HepG2 (cell line): ENCODE results near the gene POLE3. TPM values are rescaled to one million over a fixed set of nuclear protein-coding genes. Genes with fewer than 3 reads are reported as not detected.

ENCODE experiments used
- ARNT2 ChIP-seq: sonication (generic); formaldehyde crosslinking; IDR thresholded peaks from 2 replicates; pipeline ENCODE4 v1.8.0; 2022; ENCODE audit warnings: mild to moderate bottlenecking, low read depth, missing genetic modification reagents, moderate library complexity
- ATRX ChIP-seq: sonication (generic); formaldehyde crosslinking; IDR thresholded peaks from 2 replicates; pipeline ENCODE4 v1.4.0; 2020; ENCODE audit warnings: missing genetic modification reagents, borderline replicate concordance
- HOXA3 ChIP-seq: sonication (generic); formaldehyde crosslinking; IDR thresholded peaks from 2 replicates; pipeline ENCODE4 v1.5.0; 2020; ENCODE audit warnings: missing genetic modification reagents
- KMT2A ChIP-seq: sonication (generic); formaldehyde crosslinking; IDR thresholded peaks from 2 replicates; pipeline ENCODE4 v1.4.0; 2020; ENCODE audit warnings: missing genetic modification reagents
- NR2F1 ChIP-seq, 2 experiments: fragments of 450-650 bp in 1 of 2; formaldehyde crosslinking in 1 of 2; IDR thresholded peaks; 2 replicates each; pipeline versions ENCODE4 v1.5.0 to v1.6.1; 2016 to 2020; ENCODE audit warnings: mild to moderate bottlenecking in 1 of 2, missing compliant biosample characterization in 1 of 2, missing genetic modification reagents in 1 of 2, moderate library complexity in 1 of 2
- PAXIP1 ChIP-seq: sonication (generic); formaldehyde crosslinking; conservative IDR thresholded peaks from 2 replicates; pipeline ENCODE4 v1.4.0; 2020; ENCODE audit warnings: mild to moderate bottlenecking, missing genetic modification reagents, moderate library complexity
- PHB2 ChIP-seq: fragments of 450-650 bp; IDR thresholded peaks from 2 replicates; pipeline ENCODE4 v1.6.1; 2018; ENCODE audit not compliant: partially characterized antibody
- RAD21 ChIP-seq: fragments of 450-650 bp; formaldehyde crosslinking; IDR thresholded peaks from 2 replicates; pipeline ENCODE4 v1.5.0; 2020; ENCODE audit warnings: mild to moderate bottlenecking
- RFX5 ChIP-seq: IDR thresholded peaks from 2 replicates; pipeline ENCODE4 v1.6.1; 2011; ENCODE audit warnings: low read depth, low read length, improper control_type of control experiment
- RXRB ChIP-seq: IDR thresholded peaks from 2 replicates; pipeline ENCODE4 v1.6.1; 2016; ENCODE audit warnings: borderline replicate concordance, missing genetic modification reagents, missing compliant biosample characterization
- SUZ12 ChIP-seq: fragments of 150-350 bp; IDR thresholded peaks from 2 replicates; pipeline ENCODE4 v1.6.1; 2014; ENCODE audit warnings: low read depth, low read length
- TBX3 ChIP-seq: fragments of 450-650 bp; IDR thresholded peaks from 2 replicates; pipeline ENCODE4 v1.6.1; 2017; ENCODE audit warnings: antibody characterized with exemption, mild to moderate bottlenecking, inconsistent platforms, borderline replicate concordance
- ZKSCAN1 ChIP-seq: fragments of 150-350 bp; IDR thresholded peaks from 2 replicates; pipeline ENCODE4 v1.6.1; 2014; ENCODE audit warnings: low read length
- ZMAT3 ChIP-seq: sonication (generic); formaldehyde crosslinking; conservative IDR thresholded peaks from 2 replicates; pipeline ENCODE4 v1.7.0; 2021; ENCODE audit warnings: missing genetic modification reagents
- polyA plus RNA-seq, 8 experiments: library from polyadenylated mRNA; depleted of rRNA in 3 of 8; stranded (reverse) in 7 of 8; unstranded in 1 of 8; fragments of >200 nt; fragmentation: Illumina TruSeq in 4 of 8; extraction: Trizol in 4 of 8; gene quantifications; 2 replicates each; pipeline versions ENCODE4 v1.2.1 to v1.2.3, GENCODE V29; 2011 to 2016; ENCODE audit warnings: low read depth in 4 of 8, missing spikeins in 1 of 8, mixed read lengths in 1 of 8; ENCODE audit not compliant: insufficient read depth in 1 of 8
- total RNA-seq, 5 experiments: library from RNA; depleted of rRNA; stranded (reverse); fragments of >200 nt; fragmentation: Illumina TruSeq; extraction: Trizol; gene quantifications; 2 replicates each; pipeline ENCODE4 v1.2.3, GENCODE V29; 2016; ENCODE audit warnings: low read depth in 1 of 5
- TF ChIP-seq, protein P1 (sequence below): sonication (generic); formaldehyde crosslinking; IDR thresholded peaks from 2 replicates; pipeline ENCODE4 v1.4.0; 2020; ENCODE audit warnings: missing genetic modification reagents, borderline replicate concordance
- TF ChIP-seq, protein P2 (sequence below): sonication (generic); formaldehyde crosslinking; IDR thresholded peaks from 2 replicates; pipeline ENCODE4 v1.4.0; 2020; ENCODE audit warnings: missing genetic modification reagents, borderline replicate concordance
- TF ChIP-seq, protein P3 (sequence below): IDR thresholded peaks from 2 replicates; pipeline ENCODE4 v1.6.1; 2016; ENCODE audit warnings: missing genetic modification reagents, missing compliant biosample characterization

The POLE3 gene
- total and polyA plus RNA-seq, 2 of the 13 experiments (the other 11 are each of a cell fraction or from before 2014, with no cell fraction given): 36.0 to 77.2 TPM

GRCh38 chr9:113387560-113388230, 22.8 kb downstream of the POLE3 start (continued):
- TF ChIP-seq PAXIP1 (CRISPR knock-in tag) (peak; percentile 99), ZKSCAN1 (peak; percentile 40; the same call in 1 of the 2 replicates), RXRB (CRISPR knock-in tag) (peak; percentile 94), TBX3 (no peak), ZMAT3 (CRISPR knock-in tag) (peak; percentile 51; the same call in 1 of the 2 replicates), NR2F1 (CRISPR knock-in tag; IDR thresholded peaks at IDR 0.05) (peak; percentile 79 to 92), RAD21 (0 out of 2 replicates have a peak, but pooled peaks have one; percentile 29), SUZ12 (no peak), KMT2A (no peak), HOXA3 (peak; percentile 83), ATRX (no peak), ARNT2 (CRISPR knock-in tag) (no peak), PHB2 (no peak), RFX5 (no peak)
- TF ChIP-seq, protein P1, sequence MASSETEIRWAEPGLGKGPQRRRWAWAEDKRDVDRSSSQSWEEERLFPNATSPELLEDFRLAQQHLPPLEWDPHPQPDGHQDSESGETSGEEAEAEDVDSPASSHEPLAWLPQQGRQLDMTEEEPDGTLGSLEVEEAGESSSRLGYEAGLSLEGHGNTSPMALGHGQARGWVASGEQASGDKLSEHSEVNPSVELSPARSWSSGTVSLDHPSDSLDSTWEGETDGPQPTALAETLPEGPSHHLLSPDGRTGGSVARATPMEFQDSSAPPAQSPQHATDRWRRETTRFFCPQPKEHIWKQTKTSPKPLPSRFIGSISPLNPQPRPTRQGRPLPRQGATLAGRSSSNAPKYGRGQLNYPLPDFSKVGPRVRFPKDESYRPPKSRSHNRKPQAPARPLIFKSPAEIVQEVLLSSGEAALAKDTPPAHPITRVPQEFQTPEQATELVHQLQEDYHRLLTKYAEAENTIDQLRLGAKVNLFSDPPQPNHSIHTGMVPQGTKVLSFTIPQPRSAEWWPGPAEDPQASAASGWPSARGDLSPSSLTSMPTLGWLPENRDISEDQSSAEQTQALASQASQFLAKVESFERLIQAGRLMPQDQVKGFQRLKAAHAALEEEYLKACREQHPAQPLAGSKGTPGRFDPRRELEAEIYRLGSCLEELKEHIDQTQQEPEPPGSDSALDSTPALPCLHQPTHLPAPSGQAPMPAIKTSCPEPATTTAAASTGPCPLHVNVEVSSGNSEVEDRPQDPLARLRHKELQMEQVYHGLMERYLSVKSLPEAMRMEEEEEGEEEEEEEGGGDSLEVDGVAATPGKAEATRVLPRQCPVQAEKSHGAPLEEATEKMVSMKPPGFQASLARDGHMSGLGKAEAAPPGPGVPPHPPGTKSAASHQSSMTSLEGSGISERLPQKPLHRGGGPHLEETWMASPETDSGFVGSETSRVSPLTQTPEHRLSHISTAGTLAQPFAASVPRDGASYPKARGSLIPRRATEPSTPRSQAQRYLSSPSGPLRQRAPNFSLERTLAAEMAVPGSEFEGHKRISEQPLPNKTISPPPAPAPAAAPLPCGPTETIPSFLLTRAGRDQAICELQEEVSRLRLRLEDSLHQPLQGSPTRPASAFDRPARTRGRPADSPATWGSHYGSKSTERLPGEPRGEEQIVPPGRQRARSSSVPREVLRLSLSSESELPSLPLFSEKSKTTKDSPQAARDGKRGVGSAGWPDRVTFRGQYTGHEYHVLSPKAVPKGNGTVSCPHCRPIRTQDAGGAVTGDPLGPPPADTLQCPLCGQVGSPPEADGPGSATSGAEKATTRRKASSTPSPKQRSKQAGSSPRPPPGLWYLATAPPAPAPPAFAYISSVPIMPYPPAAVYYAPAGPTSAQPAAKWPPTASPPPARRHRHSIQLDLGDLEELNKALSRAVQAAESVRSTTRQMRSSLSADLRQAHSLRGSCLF (CRISPR knock-in tag): no peak
- TF ChIP-seq, protein P2, sequence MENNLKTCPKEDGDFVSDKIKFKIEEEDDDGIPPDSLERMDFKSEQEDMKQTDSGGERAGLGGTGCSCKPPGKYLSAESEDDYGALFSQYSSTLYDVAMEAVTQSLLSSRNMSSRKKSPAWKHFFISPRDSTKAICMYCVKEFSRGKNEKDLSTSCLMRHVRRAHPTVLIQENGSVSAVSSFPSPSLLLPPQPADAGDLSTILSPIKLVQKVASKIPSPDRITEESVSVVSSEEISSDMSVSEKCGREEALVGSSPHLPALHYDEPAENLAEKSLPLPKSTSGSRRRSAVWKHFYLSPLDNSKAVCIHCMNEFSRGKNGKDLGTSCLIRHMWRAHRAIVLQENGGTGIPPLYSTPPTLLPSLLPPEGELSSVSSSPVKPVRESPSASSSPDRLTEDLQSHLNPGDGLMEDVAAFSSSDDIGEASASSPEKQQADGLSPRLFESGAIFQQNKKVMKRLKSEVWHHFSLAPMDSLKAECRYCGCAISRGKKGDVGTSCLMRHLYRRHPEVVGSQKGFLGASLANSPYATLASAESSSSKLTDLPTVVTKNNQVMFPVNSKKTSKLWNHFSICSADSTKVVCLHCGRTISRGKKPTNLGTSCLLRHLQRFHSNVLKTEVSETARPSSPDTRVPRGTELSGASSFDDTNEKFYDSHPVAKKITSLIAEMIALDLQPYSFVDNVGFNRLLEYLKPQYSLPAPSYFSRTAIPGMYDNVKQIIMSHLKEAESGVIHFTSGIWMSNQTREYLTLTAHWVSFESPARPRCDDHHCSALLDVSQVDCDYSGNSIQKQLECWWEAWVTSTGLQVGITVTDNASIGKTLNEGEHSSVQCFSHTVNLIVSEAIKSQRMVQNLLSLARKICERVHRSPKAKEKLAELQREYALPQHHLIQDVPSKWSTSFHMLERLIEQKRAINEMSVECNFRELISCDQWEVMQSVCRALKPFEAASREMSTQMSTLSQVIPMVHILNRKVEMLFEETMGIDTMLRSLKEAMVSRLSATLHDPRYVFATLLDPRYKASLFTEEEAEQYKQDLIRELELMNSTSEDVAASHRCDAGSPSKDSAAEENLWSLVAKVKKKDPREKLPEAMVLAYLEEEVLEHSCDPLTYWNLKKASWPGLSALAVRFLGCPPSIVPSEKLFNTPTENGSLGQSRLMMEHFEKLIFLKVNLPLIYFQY: no peak; the same call in 1 of the 2 replicates
- TF ChIP-seq, protein P3, sequence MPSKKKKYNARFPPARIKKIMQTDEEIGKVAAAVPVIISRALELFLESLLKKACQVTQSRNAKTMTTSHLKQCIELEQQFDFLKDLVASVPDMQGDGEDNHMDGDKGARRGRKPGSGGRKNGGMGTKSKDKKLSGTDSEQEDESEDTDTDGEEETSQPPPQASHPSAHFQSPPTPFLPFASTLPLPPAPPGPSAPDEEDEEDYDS (CRISPR knock-in tag): peak; percentile 86
